MM.1S (cell line): ENCODE measurements around the gene PSMD8.

Experiments used
- DNase-seq: peaks from one replicate; pipeline ENCODE4 v3.0.0-alpha.2; 2015
- H2AFZ ChIP-seq: fragments of 300-600 bp; sonication (generic); 2 replicates; pipeline ENCODE4 v1.6.0; 2016; ENCODE audit warnings: antibody characterized with exemption, low read length
- H3F3A ChIP-seq: fragments of 300-600 bp; sonication (generic); 2 replicates; pipeline ENCODE4 v1.6.1; 2016; ENCODE audit warnings: mild to moderate bottlenecking, antibody characterized with exemption, low read length, moderate library complexity, mixed read lengths; ENCODE audit not compliant: insufficient read depth
- H3K27ac ChIP-seq: fragments of 300-600 bp; sonication (generic); 2 replicates; pipeline ENCODE4 v1.5.1; 2016; ENCODE audit warnings: mild to moderate bottlenecking, low read length
- H3K27me3 ChIP-seq: fragments of 300-600 bp; sonication (generic); replicated peaks from 2 replicates; pipeline ENCODE4 v1.6.0; 2016; ENCODE audit warnings: low read length; ENCODE audit not compliant: insufficient read depth
- H3K36me3 ChIP-seq: fragments of 300-600 bp; sonication (generic); replicated peaks from 2 replicates; pipeline ENCODE4 v1.6.1; 2016; ENCODE audit warnings: mild to moderate bottlenecking, low read length, mixed read lengths; ENCODE audit not compliant: insufficient read depth
- H3K4me1 ChIP-seq: fragments of 300-600 bp; sonication (generic); 2 replicates; pipeline ENCODE4 v1.6.1; 2016; ENCODE audit warnings: low read length, mixed read lengths
- H3K4me2 ChIP-seq: fragments of 300-600 bp; sonication (generic); 2 replicates; pipeline ENCODE4 v1.6.0; 2016; ENCODE audit warnings: low read depth, low read length
- H3K4me3 ChIP-seq: fragments of 300-600 bp; sonication (generic); 2 replicates; pipeline ENCODE4 v1.5.1; 2016; ENCODE audit warnings: low read length, mixed read lengths
- H3K79me2 ChIP-seq: fragments of 300-600 bp; sonication (generic); 2 replicates; pipeline ENCODE4 v1.6.1; 2016; ENCODE audit warnings: mixed run types, low read length, mixed read lengths
- H3K9ac ChIP-seq: fragments of 300-600 bp; sonication (generic); 2 replicates; pipeline ENCODE4 v1.6.1; 2016; ENCODE audit warnings: low read length, mixed read lengths
- H3K9me2 ChIP-seq: fragments of 300-600 bp; sonication (generic); replicated peaks from 2 replicates; pipeline ENCODE4 v1.6.1; 2016; ENCODE audit warnings: mild to moderate bottlenecking, low read length, mixed read lengths; ENCODE audit not compliant: insufficient read depth
- H3K9me3 ChIP-seq: fragments of 300-600 bp; sonication (generic); replicated peaks from 2 replicates; pipeline ENCODE4 v1.6.1; 2016; ENCODE audit warnings: mild to moderate bottlenecking, low read length, mixed read lengths; ENCODE audit not compliant: insufficient read depth
- H4K20me1 ChIP-seq: fragments of 300-600 bp; sonication (generic); 2 replicates; pipeline ENCODE4 v1.6.1; 2016; ENCODE audit warnings: mild to moderate bottlenecking, low read length, moderate library complexity, mixed read lengths; ENCODE audit not compliant: insufficient read depth
- CTCF ChIP-seq: fragments of 300-600 bp; sonication (generic); IDR thresholded peaks from 2 replicates; pipeline ENCODE4 v1.5.1; 2016; ENCODE audit warnings: antibody characterized with exemption, low read length, mixed read lengths
- EZH2 ChIP-seq: fragments of 300-600 bp; sonication (generic); optimal IDR thresholded peaks from 2 replicates; pipeline ENCODE3; 2017; ENCODE audit warnings: low read depth, mild to moderate bottlenecking, antibody characterized with exemption, low read length, mixed read lengths
- EZH2phosphoT487 ChIP-seq: fragments of 300-600 bp; sonication (generic); IDR thresholded peaks from 2 replicates; pipeline ENCODE4 v1.6.1; 2018; ENCODE audit warnings: antibody characterized with exemption, low read length

Gene PSMD8

DNA sequence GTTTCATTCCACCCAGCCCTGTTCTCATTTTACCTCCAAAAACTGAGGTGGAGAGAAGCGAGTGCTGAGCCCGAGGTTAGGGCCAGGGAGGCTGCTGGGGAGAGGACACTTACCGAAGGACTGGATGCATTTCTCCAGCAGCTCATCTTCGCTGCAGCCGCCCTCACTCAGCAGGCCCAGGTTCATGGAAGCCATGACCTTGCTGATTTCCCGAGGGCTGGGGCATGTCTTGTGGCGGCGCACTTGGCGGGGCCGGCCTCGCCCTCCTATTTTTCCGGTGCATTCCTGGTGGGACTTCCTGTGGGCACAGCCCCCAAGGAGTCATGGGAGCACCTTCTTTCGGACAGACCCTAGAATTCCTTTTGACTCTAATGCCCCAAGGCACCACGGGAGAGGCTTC lies 47.5 kb downstream of the PSMD8 start:
- no peaks in the 10 kb centered on the region for H3K9me3 ChIP-seq
- TF ChIP-seq CTCF (no peak), EZH2 (no peak), EZH2phosphoT487 (no peak)
- no peak overlapping the region for H2AFZ ChIP-seq
- H3K9ac ChIP-seq: no peak overlapping the region
- H3K27ac ChIP-seq: no peak overlapping the region
- no peak overlapping the region for H3K4me2 ChIP-seq
- H3K27me3 ChIP-seq: peaks cover 60% of the 10 kb centered on the region
- H4K20me1 ChIP-seq: no peaks in the 10 kb centered on the region
- H3K4me1 ChIP-seq: no peaks in the 10 kb centered on the region
- H3K9me2 ChIP-seq: no peaks in the 10 kb centered on the region
- H3K4me3 ChIP-seq: no peak overlapping the region
- H3F3A ChIP-seq: no peaks in the 10 kb centered on the region
- H3K79me2 ChIP-seq: no peaks in the 10 kb centered on the region
- H3K36me3 ChIP-seq: no peaks in the 10 kb centered on the region
- DNase-seq: no peak

DNA sequence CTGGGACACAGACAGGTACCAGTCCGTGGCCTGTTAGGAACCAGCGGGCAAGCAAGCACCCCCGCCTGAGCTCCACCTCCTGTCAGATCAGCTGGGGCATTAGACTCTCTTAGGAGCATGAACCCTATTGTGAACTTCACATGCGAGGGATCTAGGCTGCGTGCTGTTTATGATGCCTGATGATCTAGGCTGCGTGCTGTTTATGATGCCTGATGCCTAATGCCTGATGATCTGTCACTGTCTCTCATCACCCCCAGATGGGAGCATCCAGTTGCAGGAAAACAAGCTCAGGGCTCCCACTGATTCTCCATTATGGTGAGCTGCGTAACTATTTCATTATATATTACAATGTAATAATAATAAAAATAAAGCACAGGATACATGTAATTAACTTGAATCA lies 48.1 kb downstream of the PSMD8 start:
- Histone ChIP-seq H3K4me1 (no peaks in the 10 kb centered on the region), H3K9me3 (no peaks in the 10 kb centered on the region), H3K4me3 (no peak overlapping the region), H4K20me1 (no peaks in the 10 kb centered on the region), H3K79me2 (no peaks in the 10 kb centered on the region), H3K9ac (no peak overlapping the region), H3F3A (no peaks in the 10 kb centered on the region), H2AFZ (no peak overlapping the region), H3K9me2 (no peaks in the 10 kb centered on the region), H3K36me3 (no peaks in the 10 kb centered on the region), H3K4me2 (no peak overlapping the region), H3K27ac (no peak overlapping the region), H3K27me3 (peaks cover 64% of the 10 kb centered on the region)
- no peak for DNase-seq
- TF ChIP-seq EZH2phosphoT487 (no peak), EZH2 (no peak), CTCF (no peak)

- no peak overlapping the region for H2AFZ ChIP-seq
- H3K27ac ChIP-seq: no peak overlapping the region
- H3K27me3 ChIP-seq: peaks cover 64% of the 10 kb centered on the region
- DNase-seq: no peak
- no peak overlapping the region for H3K4me2 ChIP-seq
- no peak overlapping the region for H3K4me3 ChIP-seq
- H3K9ac ChIP-seq: no peak overlapping the region
- H3K9me2 ChIP-seq: no peaks in the 10 kb centered on the region
- H3K36me3 ChIP-seq: no peaks in the 10 kb centered on the region
- no peaks in the 10 kb centered on the region for H3F3A ChIP-seq
- no peaks in the 10 kb centered on the region for H4K20me1 ChIP-seq
- no peak for TF ChIP-seq EZH2
- TF ChIP-seq CTCF: no peak
- no peak for TF ChIP-seq EZH2phosphoT487
- H3K4me1 ChIP-seq: no peaks in the 10 kb centered on the region
- H3K79me2 ChIP-seq: no peaks in the 10 kb centered on the region
- H3K9me3 ChIP-seq: no peaks in the 10 kb centered on the region
These were observed 49.9 kb downstream of the PSMD8 start for GRCh38 chr19:38424272-38424671.
